Activated T-cell treated with anti-CD3 and anti-CD28 coated beads, Interleukin-2, amount 50 U/mL, for 72 hours (primary cell): ENCODE measurements around the gene MAP4K1. TPM values are rescaled to one million over a fixed set of nuclear protein-coding genes. Genes with fewer than 3 reads are reported as not detected.

Experiments
- ATAC-seq, 2 donors: fragments of 150-1000 bp; cut with Tn5 transposase; replicated peaks in 1 of 2; 2 replicates each; pipeline ENCODE4 v1.10.0; 2021; ENCODE audit warnings: moderate library complexity in 2 of 2, mild to moderate bottlenecking in 1 of 2
- DNase-seq, 2 donors: peaks; one replicate each; pipeline ENCODE4 v3.0.0; 2021 to 2022; ENCODE audit warnings: mixed read lengths in 1 of 2
- H3K27ac Mint-ChIP-seq: one replicate; pipeline ENCODE4 v1.8.0; 2022; ENCODE audit warnings: mild to moderate bottlenecking, moderate library complexity, mixed read lengths
- H3K27me3 Mint-ChIP-seq: one replicate; pipeline ENCODE4 v1.8.0; 2022; ENCODE audit warnings: low read depth, mixed read lengths
- H3K36me3 Mint-ChIP-seq, 2 donors: one replicate each; pipeline ENCODE4 v1.8.0; 2022; ENCODE audit warnings: mixed read lengths in 2 of 2, mild to moderate bottlenecking in 1 of 2; ENCODE audit not compliant: insufficient read depth in 2 of 2
- H3K4me1 Mint-ChIP-seq: one replicate; pipeline ENCODE4 v1.8.0; 2022; ENCODE audit warnings: low read depth, mixed read lengths
- H3K4me3 Mint-ChIP-seq, 2 donors: one replicate each; pipeline ENCODE4 v1.8.0; 2022; ENCODE audit warnings: mild to moderate bottlenecking in 2 of 2, mixed read lengths in 2 of 2, moderate library complexity in 2 of 2
- H3K9me3 Mint-ChIP-seq, 2 donors: one replicate each; pipeline ENCODE4 v1.8.0; 2022; ENCODE audit warnings: mixed read lengths in 2 of 2
- total RNA-seq, 2 donors: library from RNA; stranded (reverse); gene quantifications; one replicate each; pipeline ENCODE4 v1.2.3, GENCODE V29; 2022

The MAP4K1 gene
- total RNA-seq, 2 donors from 2014 or later = 261 to 262 TPM

DNA sequence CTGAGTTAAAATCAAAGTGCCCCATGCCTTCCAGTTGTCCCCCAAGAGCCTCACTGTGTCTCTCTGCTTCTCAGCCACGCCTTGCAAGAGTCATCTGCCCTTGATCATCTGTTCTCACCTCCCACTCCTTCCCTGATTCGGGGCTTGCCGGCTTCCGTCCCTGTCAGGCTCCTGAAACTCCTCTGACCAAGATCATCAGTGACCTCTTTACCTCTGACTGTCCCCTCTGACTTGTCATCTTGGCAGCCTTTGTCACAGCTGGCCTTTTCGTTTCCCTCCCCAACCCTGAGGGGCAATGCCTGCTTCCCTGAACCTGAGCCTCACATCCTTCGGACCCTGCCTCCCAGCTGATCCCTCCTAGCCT lies 66.3 kb downstream of the MAP4K1 start:
- peak; percentile 71 to 76 for DNase-seq

DNA sequence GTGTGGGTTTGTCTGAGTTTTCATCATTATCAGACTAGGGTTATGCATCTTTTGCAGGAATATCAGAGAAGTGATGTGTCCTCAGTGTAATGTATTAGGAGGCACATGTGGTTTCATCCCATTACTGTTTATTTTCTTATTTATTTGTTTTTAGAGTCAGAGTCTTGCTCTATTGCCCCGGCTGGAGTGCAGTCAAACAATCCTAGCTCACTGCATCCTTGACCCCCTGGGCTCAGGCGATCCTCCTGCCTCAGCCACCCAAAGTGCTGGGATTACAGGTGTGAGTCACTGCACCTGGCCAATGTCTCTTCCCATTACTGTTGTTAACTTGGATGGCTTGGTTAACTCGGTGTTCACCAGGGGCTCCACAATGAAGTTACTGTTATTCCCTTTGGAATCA lies 67.4 kb downstream of the MAP4K1 start:
- H3K36me3 Mint-ChIP-seq = no peaks in the 10 kb centered on the region
- H3K27me3 Mint-ChIP-seq = peaks cover 7% of the 10 kb centered on the region
- ATAC-seq (no peak), DNase-seq (no peak)
- H3K4me3 Mint-ChIP-seq = no peak overlapping the region
- H3K4me1 Mint-ChIP-seq = peaks cover 31% of the 10 kb centered on the region
- H3K27ac Mint-ChIP-seq = no peak overlapping the region
- H3K9me3 Mint-ChIP-seq = no peaks in the 10 kb centered on the region

More for the DNA sequence above, 66.3 kb downstream of the MAP4K1 start:
- H3K9me3 Mint-ChIP-seq = no peaks in the 10 kb centered on the region
- no peaks in the 10 kb centered on the region for H3K36me3 Mint-ChIP-seq
- H3K4me3 Mint-ChIP-seq = peak overlapping the region; percentile 8 to 55
- peaks cover 34% of the 10 kb centered on the region for H3K4me1 Mint-ChIP-seq
- peak overlapping the region; percentile 68 for H3K27ac Mint-ChIP-seq
- ATAC-seq = peak; percentile 91 to 97
- H3K27me3 Mint-ChIP-seq = peaks cover 12% of the 10 kb centered on the region

DNA sequence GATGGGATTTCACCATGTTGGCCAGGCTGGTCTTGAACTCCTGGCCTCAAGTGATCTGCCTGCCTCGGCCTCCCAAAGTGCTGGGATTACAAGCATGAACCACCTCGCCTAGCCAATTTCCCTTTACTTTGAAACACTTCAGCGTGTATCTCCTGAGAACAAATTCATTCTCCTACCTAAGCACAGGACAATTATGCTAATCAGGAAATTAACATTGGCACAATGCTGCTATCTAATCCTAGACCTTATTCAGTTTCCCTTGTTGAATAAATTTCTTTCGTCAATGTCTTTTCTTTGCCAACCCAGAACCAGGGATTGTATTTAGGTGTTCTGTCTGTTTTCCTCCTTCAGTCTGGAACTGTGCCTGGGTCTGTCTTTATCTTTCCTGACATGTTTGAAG lies 67.8 kb downstream of the MAP4K1 start:
- Mint-ChIP-seq H3K4me3 (no peak overlapping the region), H3K36me3 (no peaks in the 10 kb centered on the region), H3K27ac (no peak overlapping the region), H3K9me3 (no peaks in the 10 kb centered on the region), H3K4me1 (peaks cover 28% of the 10 kb centered on the region), H3K27me3 (peaks cover 3% of the 10 kb centered on the region)
- DNase-seq (no peak), ATAC-seq (no peak)

DNA sequence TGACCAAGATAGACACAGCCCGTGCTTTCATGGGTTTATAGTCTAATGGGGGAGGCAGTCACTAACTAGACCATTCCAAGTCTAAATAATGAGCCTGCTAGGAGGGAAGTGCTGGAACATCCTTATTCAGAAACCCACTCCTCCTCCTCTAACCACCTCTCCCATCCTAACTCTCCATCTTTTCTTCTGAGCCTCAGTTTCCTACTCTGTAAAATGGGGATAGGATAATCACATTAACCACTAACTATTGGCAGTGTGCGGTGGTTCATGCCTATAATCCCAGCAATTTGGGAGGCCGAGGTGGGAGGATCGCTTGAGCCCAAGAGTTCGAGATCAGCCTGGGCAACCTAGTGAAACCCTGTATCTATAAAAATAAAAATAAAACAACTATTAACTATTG lies 68.7 kb downstream of the MAP4K1 start:
- H3K4me1 Mint-ChIP-seq = peaks cover 32% of the 10 kb centered on the region
- H3K9me3 Mint-ChIP-seq = no peaks in the 10 kb centered on the region
- H3K4me3 Mint-ChIP-seq = no peak overlapping the region
- H3K27ac Mint-ChIP-seq = no peak overlapping the region
- ATAC-seq = no peak
- H3K36me3 Mint-ChIP-seq = no peaks in the 10 kb centered on the region
- H3K27me3 Mint-ChIP-seq = no peaks in the 10 kb centered on the region
- no peak for DNase-seq

DNA sequence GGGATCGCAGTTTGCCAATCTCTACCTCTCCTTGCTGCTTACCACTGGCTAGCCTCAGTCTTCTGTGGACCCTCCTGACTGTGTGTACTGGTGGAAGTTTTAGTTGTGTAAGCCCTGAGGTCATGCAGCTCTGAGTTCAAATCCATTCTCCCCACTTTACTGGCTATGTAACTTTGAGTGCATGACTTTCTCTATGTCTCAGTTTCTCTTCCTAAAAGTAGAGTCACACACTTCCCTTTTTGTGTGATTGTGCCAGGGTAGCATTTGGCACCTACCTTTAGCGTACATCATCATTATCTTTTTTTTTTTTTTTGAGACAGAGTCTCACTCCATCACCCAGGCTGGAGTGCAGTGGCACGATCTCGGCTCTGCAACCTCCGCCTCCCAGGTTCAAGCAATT lies 70.3 kb downstream of the MAP4K1 start:
- H3K36me3 Mint-ChIP-seq = no peaks in the 10 kb centered on the region

DNA sequence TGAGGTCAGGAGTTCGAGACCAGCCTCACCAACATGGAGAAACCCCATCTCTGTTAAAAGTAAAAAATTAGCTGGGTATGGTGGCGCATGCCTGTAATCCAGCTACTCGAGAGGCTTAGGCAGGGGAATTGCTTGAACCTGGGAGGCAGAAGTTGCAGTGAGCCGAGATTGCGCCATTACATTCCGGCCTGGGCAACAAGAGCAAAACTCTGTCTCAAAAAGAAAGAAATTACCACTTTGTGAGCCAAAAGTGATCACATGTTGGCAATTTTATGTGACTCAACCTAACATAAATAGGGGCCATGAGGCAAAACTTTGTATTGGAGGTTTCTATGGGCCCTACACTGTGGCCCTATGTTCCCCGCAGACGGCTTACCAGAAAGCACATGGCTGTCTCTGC lies 72.2 kb downstream of the MAP4K1 start:
- DNase-seq (no peak), ATAC-seq (no peak)
- Mint-ChIP-seq H3K27me3 (no peaks in the 10 kb centered on the region), H3K36me3 (peaks cover 0 to 2% of the 10 kb centered on the region in 2 donors), H3K4me1 (peaks cover 19% of the 10 kb centered on the region), H3K4me3 (no peak overlapping the region), H3K9me3 (peaks cover 1 to 2% of the 10 kb centered on the region in 2 donors), H3K27ac (no peak overlapping the region)

More for the DNA sequence above, 70.3 kb downstream of the MAP4K1 start:
- Mint-ChIP-seq H3K27me3 (no peaks in the 10 kb centered on the region), H3K4me1 (peaks cover 25% of the 10 kb centered on the region), H3K27ac (no peak overlapping the region), H3K9me3 (no peaks in the 10 kb centered on the region), H3K4me3 (no peak overlapping the region)
- ATAC-seq = no peak
- no peak for DNase-seq

DNA sequence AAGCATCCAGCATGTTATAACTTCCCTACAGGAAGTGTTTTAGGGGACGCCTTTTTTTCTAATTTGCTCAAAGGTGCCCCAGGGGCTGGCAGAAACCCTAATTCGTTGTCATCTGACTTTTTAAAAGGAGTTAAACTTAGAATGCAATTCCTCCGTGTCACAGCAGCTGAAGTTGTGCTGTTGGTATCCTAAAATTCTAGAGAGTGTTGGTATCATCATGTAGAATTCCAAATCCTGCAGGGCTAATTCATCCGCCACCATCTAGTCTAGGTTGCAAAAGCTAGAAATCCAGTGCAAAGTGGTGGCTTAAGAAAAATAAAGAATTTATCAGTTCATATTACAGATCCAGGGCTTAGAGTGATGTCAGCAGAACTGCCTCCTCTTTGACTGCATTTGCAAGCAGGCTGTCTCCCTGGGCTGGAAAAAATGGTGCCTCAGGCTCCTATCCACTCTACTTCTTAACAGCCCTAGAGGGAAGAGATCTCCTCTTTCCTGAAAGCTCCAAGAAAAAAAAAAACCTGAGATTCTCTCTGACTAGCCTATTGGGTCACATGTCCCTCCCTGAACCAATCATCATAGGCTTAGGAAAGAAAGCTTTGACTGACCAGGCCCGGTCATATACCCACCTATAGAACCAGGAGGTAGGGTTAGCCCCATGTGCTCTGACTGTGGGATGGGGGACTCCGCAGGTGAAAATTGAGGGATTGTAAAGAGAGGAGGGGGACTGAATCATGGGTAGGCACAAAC lies 73.0 kb downstream of the MAP4K1 start:
- no peak for DNase-seq
- Mint-ChIP-seq H3K27ac (no peak overlapping the region), H3K4me3 (peak overlapping the region; percentile 44 to 46), H3K4me1 (peaks cover 23% of the 10 kb centered on the region), H3K36me3 (peaks cover 1 to 2% of the 10 kb centered on the region in 2 donors), H3K9me3 (peaks cover 2 to 3% of the 10 kb centered on the region in 2 donors), H3K27me3 (no peaks in the 10 kb centered on the region)
- peak in 1 of 2 donors; percentile 41 for ATAC-seq

DNA sequence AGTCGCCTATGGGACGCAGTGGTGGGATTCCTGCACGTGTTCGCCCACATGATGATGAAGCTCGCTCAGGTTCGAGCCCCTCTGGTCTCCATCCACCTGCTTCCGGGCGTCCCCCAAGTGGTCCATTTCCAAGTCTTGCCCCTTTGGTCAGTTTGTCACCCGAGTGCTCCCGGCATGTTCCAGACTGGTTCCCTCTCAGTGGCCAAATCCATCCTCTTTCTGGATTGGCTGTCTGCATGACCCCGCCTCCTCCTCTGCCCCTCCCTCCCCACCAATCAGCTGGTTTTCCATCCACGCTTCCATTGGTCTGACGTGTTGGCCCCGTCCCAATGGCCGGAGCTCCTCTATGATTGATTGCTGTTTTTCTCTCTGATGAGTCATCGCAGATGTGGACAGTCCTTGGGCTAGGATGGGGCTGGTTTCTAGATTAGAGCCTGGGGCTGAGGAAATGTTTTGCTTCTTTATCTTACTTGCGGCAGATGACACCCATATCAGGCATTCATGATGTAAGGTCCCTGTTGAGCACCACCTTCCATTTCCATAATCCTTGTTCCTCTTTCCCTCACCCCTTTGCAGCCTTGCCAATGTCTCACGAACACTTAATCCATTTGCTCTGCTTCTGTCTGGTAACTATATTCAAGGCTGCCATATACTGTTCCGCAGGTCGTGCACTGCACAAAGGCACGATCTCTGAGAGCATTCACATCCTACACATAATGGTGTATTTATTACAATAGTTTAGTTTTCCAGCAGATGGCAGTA lies 73.8 kb downstream of the MAP4K1 start:
- no peaks in the 10 kb centered on the region for H3K27me3 Mint-ChIP-seq

DNA sequence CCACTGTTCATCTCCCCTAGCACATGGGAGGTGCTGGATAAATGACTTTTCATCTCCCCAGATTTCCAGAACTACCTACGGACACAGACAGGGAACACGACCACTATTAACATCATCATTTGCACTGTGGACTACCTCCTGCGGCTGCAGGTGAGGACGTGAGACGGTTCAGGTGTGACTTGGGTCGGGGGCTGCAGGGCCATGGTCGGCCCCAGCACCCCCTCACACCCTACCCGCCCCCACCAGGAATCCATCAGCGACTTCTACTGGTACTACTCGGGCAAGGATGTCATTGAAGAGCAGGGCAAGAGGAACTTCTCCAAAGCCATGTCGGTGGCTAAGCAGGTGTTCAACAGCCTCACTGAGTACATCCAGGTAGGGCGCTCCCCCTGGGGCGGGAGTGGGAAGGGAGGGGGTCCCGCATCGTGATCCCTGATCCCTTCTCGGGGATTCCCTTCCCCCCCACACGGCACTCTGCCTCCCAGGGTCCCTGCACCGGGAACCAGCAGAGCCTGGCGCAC lies 74.4 kb downstream of the MAP4K1 start:
- Mint-ChIP-seq H3K27ac (no peak overlapping the region), H3K27me3 (no peaks in the 10 kb centered on the region), H3K9me3 (peaks cover 2 to 3% of the 10 kb centered on the region in 2 donors), H3K36me3 (peaks cover 2 to 3% of the 10 kb centered on the region in 2 donors), H3K4me3 (no peak overlapping the region), H3K4me1 (peaks cover 37% of the 10 kb centered on the region)
- ATAC-seq (no peak), DNase-seq (no peak)

More for the DNA sequence above, 73.8 kb downstream of the MAP4K1 start:
- peak; percentile 29 to 40 for DNase-seq
- Mint-ChIP-seq H3K4me1 (peaks cover 31% of the 10 kb centered on the region), H3K4me3 (peak overlapping the region; percentile 44 to 46), H3K27ac (no peak overlapping the region), H3K9me3 (peaks cover 2 to 3% of the 10 kb centered on the region in 2 donors), H3K36me3 (peaks cover 1 to 2% of the 10 kb centered on the region in 2 donors)
- ATAC-seq = peak; percentile 89 to 91

DNA sequence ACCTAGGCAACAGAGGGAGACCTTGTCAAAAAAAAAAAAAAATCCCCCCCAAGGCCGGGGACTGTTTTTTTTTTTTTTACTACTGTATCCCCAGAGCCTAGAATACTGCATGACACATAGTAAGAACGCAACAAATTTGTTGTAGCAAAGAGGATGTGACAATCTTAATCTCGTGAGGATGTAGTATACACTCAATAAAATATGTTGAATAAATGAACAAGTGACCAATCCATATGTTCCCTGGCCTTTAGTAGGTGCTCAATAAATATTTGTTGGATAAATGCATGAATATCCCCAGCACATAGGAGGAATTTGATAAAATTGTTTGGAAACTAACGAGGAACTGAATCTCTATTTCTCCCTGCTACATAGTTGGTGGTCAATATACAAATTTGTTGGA lies 75.7 kb downstream of the MAP4K1 start:
- H3K4me3 Mint-ChIP-seq = no peak overlapping the region
- H3K36me3 Mint-ChIP-seq = peaks cover 3 to 4% of the 10 kb centered on the region in 2 donors
- no peaks in the 10 kb centered on the region for H3K27me3 Mint-ChIP-seq
- H3K4me1 Mint-ChIP-seq = peaks cover 50% of the 10 kb centered on the region
- H3K27ac Mint-ChIP-seq = no peak overlapping the region
- ATAC-seq (no peak), DNase-seq (no peak)
- H3K9me3 Mint-ChIP-seq = peaks cover 2 to 4% of the 10 kb centered on the region in 2 donors

DNA sequence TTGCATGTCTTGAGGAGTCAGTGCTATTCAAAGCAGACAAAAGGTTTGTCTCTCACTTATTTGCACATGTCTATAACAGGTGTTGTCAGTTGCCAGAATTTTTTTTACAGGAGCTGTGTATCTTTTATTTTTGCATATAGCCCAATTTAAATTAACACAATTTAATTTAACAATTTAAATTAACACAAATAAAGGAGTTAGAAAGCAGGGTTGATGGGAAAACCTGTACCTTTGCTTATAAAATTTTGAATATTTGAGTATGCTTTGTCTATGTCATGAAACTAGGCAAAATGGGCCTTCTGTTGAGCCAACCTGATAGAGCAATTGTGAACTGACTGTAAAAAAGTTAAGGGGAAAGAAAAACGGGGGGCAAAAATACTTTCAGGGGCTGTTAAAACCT lies 78.0 kb downstream of the MAP4K1 start:
- Mint-ChIP-seq H3K9me3 (peaks cover 12% of the 10 kb centered on the region in 2 donors), H3K36me3 (peaks cover 16 to 21% of the 10 kb centered on the region in 2 donors), H3K27ac (peak overlapping the region; percentile 83), H3K27me3 (no peaks in the 10 kb centered on the region), H3K4me1 (peaks cover 56% of the 10 kb centered on the region), H3K4me3 (peak overlapping the region in 1 of 2 donors; percentile 69)
- ATAC-seq (no peak), DNase-seq (no peak)

DNA sequence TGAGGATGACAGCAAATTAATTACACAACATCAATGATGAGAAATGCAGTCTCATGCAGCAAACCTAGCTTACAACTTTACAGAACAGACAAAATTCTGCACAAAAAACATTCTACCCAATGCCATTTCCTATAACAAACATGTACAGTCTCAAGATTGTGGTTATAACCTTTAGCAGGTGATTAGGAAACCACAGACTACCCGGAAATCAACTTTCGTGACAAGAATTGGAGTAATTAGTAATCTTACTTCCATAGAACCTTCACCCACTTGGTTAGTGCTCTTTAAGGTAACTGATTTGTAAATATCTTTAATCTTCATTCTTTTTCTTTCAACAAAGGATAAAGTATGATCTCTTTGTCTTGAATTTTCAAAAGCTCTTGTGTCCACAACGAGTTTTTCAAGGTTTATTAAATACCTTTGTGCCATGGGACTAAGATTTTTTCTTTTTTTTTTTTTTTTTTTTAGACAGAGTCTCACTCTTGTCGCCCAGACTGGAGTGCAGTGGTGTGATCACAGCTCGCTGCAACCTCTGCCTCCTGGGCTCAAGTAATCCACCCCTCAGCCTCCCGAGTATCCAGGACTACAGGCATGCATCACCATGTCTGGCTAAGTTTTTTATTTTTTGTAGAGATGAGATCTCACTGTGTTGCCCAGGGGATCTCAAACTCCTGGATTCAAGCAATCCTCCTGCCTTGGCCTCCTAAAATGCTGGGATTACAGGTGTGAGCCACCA lies 78.8 kb downstream of the MAP4K1 start:
- Mint-ChIP-seq H3K36me3 (peaks cover 19 to 24% of the 10 kb centered on the region in 2 donors), H3K4me1 (peaks cover 48% of the 10 kb centered on the region), H3K27ac (peak overlapping the region; percentile 83), H3K27me3 (peaks cover 6% of the 10 kb centered on the region), H3K4me3 (peak overlapping the region; percentile 57 to 69), H3K9me3 (peaks cover 13% of the 10 kb centered on the region in 2 donors)
- ATAC-seq (peak; percentile 87 to 88), DNase-seq (peak; percentile 33 to 45)
